Testis (tissue), 5 donors: ENCODE data around the gene ABHD12B. TPM values are rescaled to one million over a fixed set of nuclear protein-coding genes. Genes with fewer than 3 reads are reported as not detected.

ENCODE experiments used
- DNase-seq: peaks from one replicate; pipeline ENCODE4 v3.0.0-alpha.2; 2019
- H3K27ac ChIP-seq, 2 donors: fragments of 200-600 bp; sonication (generic); one replicate each; pipeline ENCODE4 v1.5.1; 2019
- H3K27me3 ChIP-seq: fragments of 200-600 bp; sonication (generic); one replicate; pipeline ENCODE4 v1.5.1; 2019
- H3K36me3 ChIP-seq: fragments of 200-600 bp; sonication (generic); one replicate; pipeline ENCODE4 v1.5.1; 2017; ENCODE audit warnings: low read depth; ENCODE audit errors: missing control alignments
- H3K4me1 ChIP-seq: fragments of 200-600 bp; sonication (generic); one replicate; pipeline ENCODE4 v1.5.1; 2019
- H3K4me3 ChIP-seq, 2 donors: fragments of 200-600 bp; sonication (generic); one replicate each; pipeline ENCODE4 v1.5.1; 2017 to 2019
- H3K9me3 ChIP-seq: fragments of 200-600 bp; sonication (generic); one replicate; pipeline ENCODE4 v1.5.1; 2017
- CTCF ChIP-seq, 3 experiments: fragments of 450-650 bp in 2 of 3; fragments of 200-600 bp in 1 of 3; sonication (generic) in 1 of 3; IDR thresholded peaks; one replicate each; pipeline ENCODE4 v1.5.1; 2016 to 2019; ENCODE audit warnings: antibody characterized with exemption in 3 of 3, mild to moderate bottlenecking in 2 of 3, moderate library complexity in 1 of 3
- POLR2A ChIP-seq: fragments of 450-650 bp; IDR thresholded peaks from one replicate; pipeline ENCODE4 v1.6.1; 2017; ENCODE audit warnings: antibody characterized with exemption, mild to moderate bottlenecking, moderate library complexity
- WGBS, 2 donors: methylation state at CpG; one replicate each; pipeline ENCODE4 v1.1.5; 2018; 5-methylcytosine and 5-hydroxymethylcytosine counted together
- intact Hi-C: fragments of 100-400 bp; cut with DNase I; formaldehyde crosslinking; loops from one replicate; pipeline ENCODE4 v1.15.1; 2023; ENCODE audit warnings: low total_unique reads
- long read RNA-seq, 2 donors: transcript quantifications; one replicate each; lab custom pipeline, GENCODE V29; 2026
- polyA plus RNA-seq: library from polyadenylated mRNA; stranded (reverse); fragments of 350-450 nt; fragmentation: Illumina TruSeq; extraction: RNeasy Lipid Tissue Mini Kit (QIAGEN cat#74804); gene quantifications from one replicate; pipeline ENCODE4 v1.2.3, GENCODE V29; 2014; ENCODE audit warnings: low read depth, low replicate concordance; ENCODE audit not compliant: insufficient read depth
- total RNA-seq, 2 donors: library from RNA; depleted of rRNA; stranded (reverse); fragments of >200 nt; gene quantifications; one replicate each; pipeline ENCODE4 v1.2.3, GENCODE V29; 2016

Gene ABHD12B
- under 1 TPM in 1 of 2 donors, not detected in 1; 0.37 TPM for total RNA-seq
- polyA plus RNA-seq: 3.0 TPM
- long read RNA-seq, donor 1: 0 reads
- long read RNA-seq, donor 2: 0 reads

GRCh38 chr14:50871914-50872732 is at the start of gene ABHD12B:
TSS of gene ABHD12B (plus strand) at chr14:50872053. CDS start at chr14:50872175, 122 bp downstream.
- Histone ChIP-seq H3K27me3 (no peaks in the 10 kb centered on the region), H3K36me3 (no peaks in the 10 kb centered on the region), H3K4me3 (peak within 1 kb of the TSS in 1 of 2 donors; percentile 23), H3K9me3 (no peaks in the 10 kb centered on the region), H3K4me1 (peaks cover 3% of the 10 kb centered on the region), H3K27ac (no peak within 1 kb of the TSS)
- no peak for DNase-seq
- 7 to 13% methylated on average over 16 to 63 of the region's 63 CpGs for WGBS, 2 donors
- TF ChIP-seq CTCF (IDR thresholded peaks at IDR 0.05): no peak
- no peak for TF ChIP-seq POLR2A
- intact Hi-C loops: no loop called here

GRCh38 chr14:50822501-50823042 is 49.3 kb upstream of the ABHD12B start:
- 84 to 85% methylated on average over 10 to 11 of the region's 11 CpGs for WGBS, 2 donors
- intact Hi-C loops: no loop called here
- DNase-seq: no peak
- no peaks in the 10 kb centered on the region for H3K36me3 ChIP-seq
- H3K27me3 ChIP-seq: no peaks in the 10 kb centered on the region
- no peak overlapping the region for H3K27ac ChIP-seq
- no peaks in the 10 kb centered on the region for H3K9me3 ChIP-seq
- no peaks in the 10 kb centered on the region for H3K4me1 ChIP-seq
- H3K4me3 ChIP-seq: no peak overlapping the region
- no peak for TF ChIP-seq CTCF (IDR thresholded peaks at IDR 0.05)
- no peak for TF ChIP-seq POLR2A

- Histone ChIP-seq H3K36me3 (no peaks in the 10 kb centered on the region), H3K4me1 (no peaks in the 10 kb centered on the region), H3K27ac (no peak overlapping the region), H3K27me3 (no peaks in the 10 kb centered on the region), H3K4me3 (no peak overlapping the region), H3K9me3 (no peaks in the 10 kb centered on the region)
- TF ChIP-seq POLR2A (no peak), CTCF (IDR thresholded peaks at IDR 0.05) (no peak)
- WGBS, 2 donors: 82 to 85% methylated on average over 11 of the region's 11 CpGs
- no peak for DNase-seq
- intact Hi-C loops: no loop called here
Measured at GRCh38 chr14:50823051-50823761, 48.6 kb upstream of the ABHD12B start.

GRCh38 chr14:50823762-50824636 is 47.9 kb upstream of the ABHD12B start:
- Histone ChIP-seq H3K9me3 (no peaks in the 10 kb centered on the region), H3K4me1 (no peaks in the 10 kb centered on the region), H3K36me3 (no peaks in the 10 kb centered on the region), H3K27ac (no peak overlapping the region), H3K27me3 (no peaks in the 10 kb centered on the region), H3K4me3 (no peak overlapping the region)
- 83 to 85% methylated on average over 10 of the region's 10 CpGs for WGBS, 2 donors
- no peak for DNase-seq
- TF ChIP-seq POLR2A: no peak
- TF ChIP-seq CTCF (IDR thresholded peaks at IDR 0.05): no peak
- intact Hi-C loops: no loop called here
